Measurements from ENCODE around the gene CDH23. TPM values are rescaled to one million over a fixed set of nuclear protein-coding genes. Genes with fewer than 3 reads are reported as not detected.
"Not testable (repeated sequence)": the region's sequence is repeated elsewhere in the genome, so short reads cannot be mapped to it uniquely, and the experiment has no call there.

Gene CDH23
- total RNA-seq, 3 donors from 2014 or later, result 1.8 to 3.6 (median 3.0) TPM

DNA sequence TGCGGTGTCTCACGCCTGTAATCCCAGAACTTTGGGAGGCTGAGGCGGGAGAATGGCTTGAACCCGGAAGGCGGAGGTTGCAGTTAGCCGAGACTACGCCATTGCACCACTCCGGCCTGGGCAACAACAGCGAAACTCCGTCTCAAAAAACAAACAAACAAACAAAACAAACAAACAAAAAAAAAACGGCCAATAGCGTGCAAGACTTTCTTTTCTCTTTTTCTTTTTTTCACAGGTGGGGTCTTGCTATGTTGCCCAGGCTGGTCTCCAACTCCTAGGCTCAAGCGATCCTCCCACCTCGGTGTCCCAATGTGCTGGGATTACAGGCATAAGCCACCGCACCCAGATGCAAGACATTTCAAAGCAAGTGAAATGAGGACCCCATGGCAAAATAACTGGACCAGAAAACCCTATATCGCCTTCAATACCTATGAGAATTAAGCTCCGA, 452.8 kb downstream of the CDH23 start:
- no peak overlapping the region for H3K4me3 ChIP-seq
- H3K4me1 ChIP-seq (ENCODE audit: low read depth), result peaks cover 7% of the 10 kb centered on the region
- no peaks in the 10 kb centered on the region for H3K36me3 ChIP-seq (ENCODE audit: low read depth)
- intact Hi-C loops (cut with DNase I, micrococcal nuclease), result no loop called here
- ATAC-seq (no peak), DNase-seq (no peak)
- H3K9me3 ChIP-seq, result no peaks in the 10 kb centered on the region
- TF ChIP-seq, protein P1, sequence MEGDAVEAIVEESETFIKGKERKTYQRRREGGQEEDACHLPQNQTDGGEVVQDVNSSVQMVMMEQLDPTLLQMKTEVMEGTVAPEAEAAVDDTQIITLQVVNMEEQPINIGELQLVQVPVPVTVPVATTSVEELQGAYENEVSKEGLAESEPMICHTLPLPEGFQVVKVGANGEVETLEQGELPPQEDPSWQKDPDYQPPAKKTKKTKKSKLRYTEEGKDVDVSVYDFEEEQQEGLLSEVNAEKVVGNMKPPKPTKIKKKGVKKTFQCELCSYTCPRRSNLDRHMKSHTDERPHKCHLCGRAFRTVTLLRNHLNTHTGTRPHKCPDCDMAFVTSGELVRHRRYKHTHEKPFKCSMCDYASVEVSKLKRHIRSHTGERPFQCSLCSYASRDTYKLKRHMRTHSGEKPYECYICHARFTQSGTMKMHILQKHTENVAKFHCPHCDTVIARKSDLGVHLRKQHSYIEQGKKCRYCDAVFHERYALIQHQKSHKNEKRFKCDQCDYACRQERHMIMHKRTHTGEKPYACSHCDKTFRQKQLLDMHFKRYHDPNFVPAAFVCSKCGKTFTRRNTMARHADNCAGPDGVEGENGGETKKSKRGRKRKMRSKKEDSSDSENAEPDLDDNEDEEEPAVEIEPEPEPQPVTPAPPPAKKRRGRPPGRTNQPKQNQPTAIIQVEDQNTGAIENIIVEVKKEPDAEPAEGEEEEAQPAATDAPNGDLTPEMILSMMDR (IDR thresholded peaks at IDR 0.05), result no peak

DNA sequence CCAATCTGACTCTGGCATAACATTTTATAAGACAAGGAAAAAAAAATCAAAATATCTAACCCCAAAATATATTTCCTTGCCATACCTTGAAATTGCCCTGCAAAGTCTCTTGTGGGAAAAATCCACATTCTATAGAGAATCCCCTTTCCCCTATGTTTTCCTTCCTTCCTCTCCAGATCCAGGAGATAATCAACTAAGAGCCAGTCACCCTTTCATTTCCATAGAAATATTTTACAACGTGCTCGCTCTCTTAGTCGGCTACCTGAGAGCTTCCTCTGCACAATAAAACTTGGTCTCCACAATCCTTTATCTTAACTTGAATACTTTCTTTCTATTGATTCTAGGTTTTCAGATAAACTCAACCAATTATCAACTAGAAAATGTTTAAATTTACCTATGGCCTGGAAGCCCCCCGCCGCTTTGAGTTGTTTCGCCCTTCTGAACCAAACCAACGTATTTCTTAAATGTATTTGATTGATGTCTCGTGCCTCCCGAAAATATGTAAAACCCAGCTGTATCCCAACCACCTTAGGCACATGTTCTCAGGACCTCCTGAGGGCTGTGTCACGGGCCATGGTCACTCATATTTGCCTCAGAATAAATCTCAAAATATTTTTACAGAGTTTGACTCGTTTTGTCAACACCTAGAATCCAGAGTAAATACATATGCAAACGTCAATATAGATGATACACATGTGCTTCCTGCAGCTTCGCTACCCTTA, 453.5 kb downstream of the CDH23 start:
- no peaks in the 10 kb centered on the region for H3K36me3 ChIP-seq (ENCODE audit: low read depth)
- H3K4me3 ChIP-seq, result peak overlapping the region; percentile 95
- DNase-seq (no peak), ATAC-seq (peak; percentile 49)
- TF ChIP-seq, protein P1 (IDR thresholded peaks at IDR 0.05), result no peak
- H3K9me3 ChIP-seq, result no peaks in the 10 kb centered on the region
- intact Hi-C loops (cut with DNase I, micrococcal nuclease), result no loop called here
- H3K4me1 ChIP-seq (ENCODE audit: low read depth), result peaks cover 7% of the 10 kb centered on the region

DNA sequence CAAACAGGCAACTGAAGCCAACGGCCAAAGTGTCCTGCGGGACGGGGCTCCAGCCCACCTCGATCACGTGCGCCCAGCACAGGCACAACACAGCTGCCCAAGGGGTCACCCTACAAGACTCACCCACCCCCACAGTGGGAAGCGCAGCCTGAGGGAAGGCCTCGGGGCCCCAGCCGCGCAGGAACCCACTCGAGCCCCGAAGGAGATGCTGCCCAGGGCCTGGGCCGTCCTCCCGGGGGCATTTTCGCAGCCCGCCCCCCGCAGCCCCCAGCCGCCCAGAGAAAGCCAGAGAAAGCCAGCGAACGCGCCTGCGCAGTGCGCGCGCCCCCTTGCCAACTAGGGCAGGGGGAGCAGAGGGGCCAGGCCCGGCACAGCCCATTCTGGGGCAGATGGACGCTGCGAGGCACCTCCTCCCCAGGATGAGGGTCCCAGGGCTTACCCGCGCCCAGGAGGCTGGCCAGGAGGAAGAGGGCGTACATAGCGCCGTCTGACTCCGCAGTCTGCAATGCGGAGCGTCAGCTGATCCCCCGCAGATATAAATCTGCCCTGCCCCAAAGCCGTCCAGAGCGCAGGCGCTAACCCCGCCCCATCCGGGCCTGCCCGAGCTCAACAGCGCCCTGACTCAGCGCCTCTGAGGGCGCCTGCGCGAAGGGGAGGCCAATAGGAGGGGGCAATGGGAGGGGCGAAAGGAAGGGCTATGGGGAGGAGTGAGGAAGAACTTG, 454.2 kb downstream of the CDH23 start, which contains the start of gene PSAP:
Gene PSAP, minus strand, starts transcription at position 509 of the 722 bp plus-strand sequence. Its CDS starts 30 bp downstream, at position 479.
- TF ChIP-seq, protein P1 (IDR thresholded peaks at IDR 0.05), result no peak
- intact Hi-C loops (cut with DNase I, micrococcal nuclease), result no loop called here
- Histone ChIP-seq H3K4me1 (ENCODE audit: low read depth) (peaks cover 7% of the 10 kb centered on the region), H3K36me3 (ENCODE audit: low read depth) (no peaks in the 10 kb centered on the region), H3K9me3 (no peaks in the 10 kb centered on the region), H3K4me3 (peak within 1 kb of the TSS; percentile 95)
- ATAC-seq (peak; percentile 98), DNase-seq (peak; percentile 99 to 100 (median 99))

DNA sequence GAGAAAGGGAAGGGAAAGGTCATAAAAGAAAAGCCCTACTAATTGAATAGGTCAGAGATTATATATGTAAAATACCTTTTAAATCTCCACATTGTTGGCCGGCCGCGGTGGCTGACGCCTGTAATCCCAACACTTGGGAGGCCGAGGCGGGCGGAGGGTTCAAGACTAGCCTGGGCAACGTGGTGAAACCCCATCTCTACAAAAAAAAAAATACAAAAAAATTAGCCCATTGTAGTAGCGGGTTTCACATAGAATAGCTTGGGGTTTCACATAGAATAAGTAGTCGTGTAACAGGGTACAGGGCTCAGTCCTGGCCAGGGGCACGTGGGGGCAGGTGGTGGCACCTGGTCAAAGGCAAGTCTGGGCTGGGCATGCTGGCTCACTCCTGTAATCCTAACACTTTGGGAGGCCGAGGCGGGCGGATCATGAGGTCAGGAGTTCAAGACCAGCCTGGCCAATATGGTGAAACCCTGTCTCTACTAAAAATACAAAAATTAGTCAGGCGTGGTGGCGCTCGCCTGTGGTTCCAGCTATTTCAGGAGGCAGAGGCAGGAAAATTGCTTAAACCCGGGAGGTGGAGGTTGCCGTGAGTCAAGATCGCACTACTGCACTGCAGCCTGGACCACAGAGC, 454.9 kb downstream of the CDH23 start:
- H3K36me3 ChIP-seq (ENCODE audit: low read depth); intact Hi-C loops (cut with DNase I, micrococcal nuclease); ATAC-seq; H3K9me3 ChIP-seq; H3K4me1 ChIP-seq (ENCODE audit: low read depth): not testable (repeated sequence)
- peak overlapping the region; percentile 95 for H3K4me3 ChIP-seq
- DNase-seq, result peak; percentile 32 to 67 (median 58)

DNA sequence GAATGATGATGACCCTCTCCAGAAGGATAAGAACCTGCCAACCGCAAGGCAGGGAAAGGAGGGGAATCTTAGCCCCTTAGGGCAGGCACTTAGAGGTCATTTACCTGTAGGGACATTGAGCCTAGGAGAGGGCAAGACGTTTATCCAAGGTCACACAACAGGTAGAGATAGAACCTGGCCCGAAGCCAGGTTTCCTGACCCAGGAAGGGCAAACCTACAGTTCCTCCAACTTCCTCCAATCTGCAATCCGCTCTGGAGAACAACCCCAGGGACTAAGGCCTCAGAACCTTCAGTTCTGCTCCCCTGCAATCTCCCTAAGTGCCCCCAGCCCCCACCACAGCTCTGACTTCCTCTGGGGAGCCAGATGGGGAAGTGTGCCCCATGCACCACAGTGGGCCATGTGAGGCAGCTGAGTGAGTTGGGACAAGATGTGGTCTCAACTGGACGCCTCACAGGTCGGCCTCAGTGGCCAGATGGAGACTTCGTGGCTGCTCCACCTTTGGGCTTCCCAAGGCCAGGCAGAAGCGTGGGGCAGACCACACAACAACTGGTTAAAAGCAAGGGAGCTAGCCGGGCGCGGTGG, 455.7 kb downstream of the CDH23 start:
- intact Hi-C loops (cut with DNase I, micrococcal nuclease), result no loop called here
- H3K9me3 ChIP-seq, result no peaks in the 10 kb centered on the region
- no peak overlapping the region for H3K4me3 ChIP-seq
- H3K36me3 ChIP-seq (ENCODE audit: low read depth), result no peaks in the 10 kb centered on the region
- peaks cover 7% of the 10 kb centered on the region for H3K4me1 ChIP-seq (ENCODE audit: low read depth)
- DNase-seq (peak; percentile 43 to 68 (median 53)), ATAC-seq (no peak)
- TF ChIP-seq, protein P1 (IDR thresholded peaks at IDR 0.05), result no peak
